PC-3 (cell line): Measurements from ENCODE around the gene ZNF391. TPM values are rescaled to one million over a fixed set of nuclear protein-coding genes. Genes with fewer than 3 reads are reported as not detected.

Source experiments
- ATAC-seq: fragments of 200-7000 bp; cut with Tn5 transposase; 2 replicates; pipeline ENCODE4 v1.9.1; 2020; ENCODE audit warnings: mild to moderate bottlenecking, moderate library complexity
- BruUV-seq: library from RNA; stranded (reverse); fragments of 400-500 nt; replicated peaks from 2 replicates; lab custom pipeline; 2021; lab: Mats Ljungman, UMichigan
- CTCF ChIA-PET: fragments of 300-600 bp; sonication (Branson Sonifier 250); formaldehyde crosslinking; loops from one replicate; lab custom pipeline; 2022; ENCODE audit warnings: antibody characterized with exemption; lab: Charles Lee
- POLR2A ChIA-PET: fragments of 300-600 bp; sonication (Branson Sonifier 250); formaldehyde crosslinking; loops from one replicate; lab custom pipeline; 2022; ENCODE audit warnings: antibody characterized with exemption; ENCODE audit not compliant: unreplicated experiment; lab: Charles Lee
- DNase-seq: peaks from one replicate; pipeline ENCODE4 v3.0.0-alpha.2; 2015
- H2AFZ ChIP-seq: fragments of 300-600 bp; sonication (generic); 2 replicates; pipeline ENCODE4 v1.6.0; 2016; ENCODE audit warnings: antibody characterized with exemption, low read length
- H3F3A ChIP-seq: fragments of 300-600 bp; sonication (generic); one replicate; pipeline ENCODE4 v1.6.0; 2017; ENCODE audit warnings: antibody characterized with exemption, low read length, control low read depth, mild to moderate bottlenecking; ENCODE audit not compliant: unreplicated experiment
- H3K27ac ChIP-seq: fragments of 300-600 bp; sonication (generic); 2 replicates; pipeline ENCODE4 v1.5.1; 2016; ENCODE audit warnings: mild to moderate bottlenecking, low read length
- H3K27me3 ChIP-seq: fragments of 300-600 bp; sonication (generic); 2 replicates; pipeline ENCODE4 v1.6.1; 2016; ENCODE audit warnings: low read length, mixed read lengths
- H3K36me3 ChIP-seq: fragments of 300-600 bp; sonication (generic); 2 replicates; pipeline ENCODE4 v1.6.1; 2016; ENCODE audit warnings: low read depth, mixed run types, low read length, mixed read lengths
- H3K4me1 ChIP-seq: fragments of 300-600 bp; sonication (generic); 2 replicates; pipeline ENCODE4 v1.5.1; 2016; ENCODE audit warnings: low read length; ENCODE audit not compliant: insufficient read depth
- H3K4me2 ChIP-seq: fragments of 300-600 bp; sonication (generic); 2 replicates; pipeline ENCODE4 v1.6.0; 2016; ENCODE audit warnings: low read length
- H3K4me3 ChIP-seq: fragments of 300-600 bp; sonication (generic); 2 replicates; pipeline ENCODE4 v1.5.1; 2016; ENCODE audit warnings: mild to moderate bottlenecking, low read length, mixed read lengths
- H3K79me2 ChIP-seq: fragments of 300-600 bp; sonication (generic); 2 replicates; pipeline ENCODE4 v1.6.1; 2017; ENCODE audit warnings: low read length, mixed read lengths
- H3K9ac ChIP-seq: fragments of 300-600 bp; sonication (generic); 2 replicates; pipeline ENCODE4 v1.6.0; 2016; ENCODE audit warnings: mild to moderate bottlenecking, low read length
- H3K9me2 ChIP-seq: fragments of 300-600 bp; sonication (generic); replicated peaks from 2 replicates; pipeline ENCODE4 v1.6.1; 2016; ENCODE audit warnings: mixed run types, low read length, mixed read lengths
- H3K9me3 ChIP-seq: fragments of 300-600 bp; sonication (generic); 2 replicates; pipeline ENCODE4 v1.6.1; 2016; ENCODE audit warnings: low read length, mixed read lengths
- H4K20me1 ChIP-seq: fragments of 300-600 bp; sonication (generic); 2 replicates; pipeline ENCODE4 v1.6.1; 2016; ENCODE audit warnings: low read length, mixed read lengths
- CTCF ChIP-seq: fragments of 300-600 bp; sonication (generic); conservative IDR thresholded peaks from 2 replicates; pipeline ENCODE4 v1.5.1; 2017; ENCODE audit warnings: antibody characterized with exemption, low read depth, mild to moderate bottlenecking, low read length
- EZH2 ChIP-seq: fragments of 300-600 bp; sonication (generic); IDR thresholded peaks from one replicate; pipeline ENCODE4 v1.6.1; 2017; ENCODE audit warnings: antibody characterized with exemption, mild to moderate bottlenecking, low read length; ENCODE audit not compliant: unreplicated experiment
- EZH2phosphoT487 ChIP-seq: fragments of 300-600 bp; sonication (generic); IDR thresholded peaks from 2 replicates; pipeline ENCODE4 v1.6.1; 2018; ENCODE audit warnings: mild to moderate bottlenecking, antibody characterized with exemption, low read length, borderline replicate concordance
- intact Hi-C: fragments of 100-400 bp; cut with micrococcal nuclease; formaldehyde crosslinking; loops from 2 replicates; pipeline ENCODE4 v1.9.0; 2023
- total RNA-seq: library from RNA; depleted of rRNA; stranded (reverse); fragments of >200 nt; gene quantifications from 2 replicates; pipeline ENCODE4 v1.2.3, GENCODE V29; 2014

ZNF391 gene
- total RNA-seq, 1 experiment from 2014 or later, result 5.9 TPM

DNA sequence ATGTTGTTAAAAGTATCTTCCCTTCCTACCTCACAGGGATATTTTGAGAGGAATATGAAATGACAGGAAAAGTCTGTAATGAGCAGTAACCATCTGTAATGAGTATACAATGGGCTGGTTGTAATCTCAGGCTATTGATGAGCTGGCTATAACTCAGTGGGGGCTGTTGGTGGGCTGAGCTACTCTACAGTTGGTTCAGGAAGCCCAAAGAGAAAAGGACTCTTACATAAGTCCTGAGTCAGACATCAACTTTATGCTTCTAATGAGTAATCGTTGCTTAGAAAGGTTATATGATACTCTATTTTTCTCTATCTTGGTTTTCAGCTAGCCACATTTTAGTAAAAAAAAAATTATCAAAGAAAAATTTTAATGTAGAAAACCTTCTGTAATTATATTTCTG is 26.4 kb downstream of the ZNF391 start:
- peaks cover 11% of the 10 kb centered on the region for H3K4me1 ChIP-seq
- 0 out of 2 replicates have a peak overlapping the region, but pooled peaks have one; percentile 1 for H2AFZ ChIP-seq
- BruUV-seq, result no TSS peak
- H3K9me3 ChIP-seq, result no peaks in the 10 kb centered on the region
- ATAC-seq, result no peak
- CTCF ChIA-PET, result no interaction called here
- no peaks in the 10 kb centered on the region for H3K9me2 ChIP-seq
- no peaks in the 10 kb centered on the region for H4K20me1 ChIP-seq
- POLR2A ChIA-PET, result no interaction called here
- no peaks in the 10 kb centered on the region for H3K27me3 ChIP-seq
- peak overlapping the region; percentile 42 for H3K27ac ChIP-seq
- 0 out of 2 replicates have a peak overlapping the region, but pooled peaks have one; percentile 15 for H3K4me2 ChIP-seq
- no peak overlapping the region for H3K4me3 ChIP-seq
- no peaks in the 10 kb centered on the region for H3F3A ChIP-seq
- DNase-seq, result peak; percentile 52
- no peaks in the 10 kb centered on the region for H3K36me3 ChIP-seq
- no peak for TF ChIP-seq EZH2phosphoT487
- no peak for TF ChIP-seq CTCF
- no peak for TF ChIP-seq EZH2
- intact Hi-C loops, result no loop called here
- no peak overlapping the region for H3K9ac ChIP-seq
- H3K79me2 ChIP-seq, result no peaks in the 10 kb centered on the region

GRCh38 chr6:27415898-27416297 is 27.3 kb downstream of the ZNF391 start:
- ATAC-seq (no peak), DNase-seq (no peak)
- Histone ChIP-seq H3K4me3 (no peak overlapping the region), H3K4me2 (no peak overlapping the region), H3F3A (no peaks in the 10 kb centered on the region), H3K4me1 (peaks cover 11% of the 10 kb centered on the region), H3K36me3 (no peaks in the 10 kb centered on the region), H3K9me2 (no peaks in the 10 kb centered on the region), H3K9ac (no peak overlapping the region), H3K27ac (no peak overlapping the region), H2AFZ (no peak overlapping the region), H3K79me2 (no peaks in the 10 kb centered on the region), H3K9me3 (no peaks in the 10 kb centered on the region), H4K20me1 (no peaks in the 10 kb centered on the region), H3K27me3 (no peaks in the 10 kb centered on the region)
- POLR2A ChIA-PET, result no interaction called here
- intact Hi-C loops, result no loop called here
- no TSS peak for BruUV-seq
- CTCF ChIA-PET, result no interaction called here
- TF ChIP-seq EZH2phosphoT487 (no peak), EZH2 (no peak), CTCF (no peak)

GRCh38 chr6:27419363-27419762 is 30.8 kb downstream of the ZNF391 start:
- H3K4me2 ChIP-seq, result no peak overlapping the region
- H3K27me3 ChIP-seq, result no peaks in the 10 kb centered on the region
- H3K4me1 ChIP-seq, result peaks cover 11% of the 10 kb centered on the region
- no peaks in the 10 kb centered on the region for H3K9me2 ChIP-seq
- no peak overlapping the region for H3K9ac ChIP-seq
- intact Hi-C loops, result no loop called here
- CTCF ChIA-PET, result no interaction called here
- TF ChIP-seq EZH2, result no peak
- TF ChIP-seq CTCF, result no peak
- TF ChIP-seq EZH2phosphoT487, result no peak
- no peak overlapping the region for H3K27ac ChIP-seq
- H3K4me3 ChIP-seq, result no peak overlapping the region
- BruUV-seq, result no TSS peak
- no peaks in the 10 kb centered on the region for H3K9me3 ChIP-seq
- H4K20me1 ChIP-seq, result no peaks in the 10 kb centered on the region
- DNase-seq, result no peak
- ATAC-seq, result no peak
- POLR2A ChIA-PET, result no interaction called here
- no peaks in the 10 kb centered on the region for H3F3A ChIP-seq
- no peaks in the 10 kb centered on the region for H3K36me3 ChIP-seq
- H2AFZ ChIP-seq, result no peak overlapping the region
- H3K79me2 ChIP-seq, result no peaks in the 10 kb centered on the region
